Mucosa of descending colon (tissue), 3 donors: ENCODE measurements around the gene ATF3. TPM values are rescaled to one million over a fixed set of nuclear protein-coding genes. Genes with fewer than 3 reads are reported as not detected.

Source experiments
- ATAC-seq: fragments of 200-7000 bp; cut with Tn5 transposase; one replicate; pipeline ENCODE4 v1.9.1; 2020; ENCODE audit warnings: mild to moderate bottlenecking, moderate library complexity
- DNase-seq, 3 donors: peaks; one replicate each; pipeline ENCODE4 v3.0.0-alpha.2; 2020
- H3K36me3 ChIP-seq: fragments of 200-600 bp; one replicate; pipeline ENCODE4 v1.8.0; 2021; ENCODE audit warnings: low read depth, mild to moderate bottlenecking
- H3K4me1 ChIP-seq: fragments of 200-600 bp; one replicate; pipeline ENCODE4 v1.8.0; 2021; ENCODE audit warnings: low read depth, mild to moderate bottlenecking
- H3K4me3 ChIP-seq: fragments of 200-600 bp; one replicate; pipeline ENCODE4 v1.8.0; 2021; ENCODE audit warnings: mild to moderate bottlenecking
- H3K9me3 ChIP-seq: fragments of 200-600 bp; one replicate; pipeline ENCODE4 v1.8.0; 2021; ENCODE audit warnings: mild to moderate bottlenecking
- intact Hi-C, 2 donors: fragments of 100-400 bp; cut with DNase I in 1 of 2; cut with micrococcal nuclease in 1 of 2; formaldehyde crosslinking; loops; one replicate each; pipeline versions ENCODE4 v1.11.0 to v1.11.1; 2022; cut with DNase I, micrococcal nuclease
- total RNA-seq, 3 donors: library from RNA; stranded (reverse); fragmentation: NEBNext Ultra II Directional in 2 of 3; extraction: Animal tissue kit (Norgen Biotek cat#: 25700) in 2 of 3; gene quantifications; one replicate each; pipeline versions ENCODE4 v1.2.1 to v1.2.4, GENCODE V29; 2021 to 2023
- TF ChIP-seq, protein P1 (sequence below): fragments of 200-600 bp; IDR thresholded peaks from one replicate; pipeline ENCODE4 v1.8.0; 2022; ENCODE audit warnings: antibody characterized with exemption, mild to moderate bottlenecking
- donor health status: DM: no; HTN: no; CAD: no; lungs with moderate emphysema.
- donor health status: DM: no; HTN: no; CAD: no.
- donor health status: DM: no; HTN: yes; CAD: no.

The ATF3 gene
- total RNA-seq, 3 donors from 2014 or later = 20.2 to 121 (median 42.0) TPM

GRCh38 chr1:212600071-212600915 lies 8.3 kb upstream of the ATF3 start:
- no peaks in the 10 kb centered on the region for H3K9me3 ChIP-seq
- intact Hi-C loops = no loop called here
- ATAC-seq (no peak), DNase-seq (no peak)
- TF ChIP-seq, protein P1, sequence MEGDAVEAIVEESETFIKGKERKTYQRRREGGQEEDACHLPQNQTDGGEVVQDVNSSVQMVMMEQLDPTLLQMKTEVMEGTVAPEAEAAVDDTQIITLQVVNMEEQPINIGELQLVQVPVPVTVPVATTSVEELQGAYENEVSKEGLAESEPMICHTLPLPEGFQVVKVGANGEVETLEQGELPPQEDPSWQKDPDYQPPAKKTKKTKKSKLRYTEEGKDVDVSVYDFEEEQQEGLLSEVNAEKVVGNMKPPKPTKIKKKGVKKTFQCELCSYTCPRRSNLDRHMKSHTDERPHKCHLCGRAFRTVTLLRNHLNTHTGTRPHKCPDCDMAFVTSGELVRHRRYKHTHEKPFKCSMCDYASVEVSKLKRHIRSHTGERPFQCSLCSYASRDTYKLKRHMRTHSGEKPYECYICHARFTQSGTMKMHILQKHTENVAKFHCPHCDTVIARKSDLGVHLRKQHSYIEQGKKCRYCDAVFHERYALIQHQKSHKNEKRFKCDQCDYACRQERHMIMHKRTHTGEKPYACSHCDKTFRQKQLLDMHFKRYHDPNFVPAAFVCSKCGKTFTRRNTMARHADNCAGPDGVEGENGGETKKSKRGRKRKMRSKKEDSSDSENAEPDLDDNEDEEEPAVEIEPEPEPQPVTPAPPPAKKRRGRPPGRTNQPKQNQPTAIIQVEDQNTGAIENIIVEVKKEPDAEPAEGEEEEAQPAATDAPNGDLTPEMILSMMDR = no peak
- no peaks in the 10 kb centered on the region for H3K4me1 ChIP-seq
- no peaks in the 10 kb centered on the region for H3K36me3 ChIP-seq
- H3K4me3 ChIP-seq = no peak overlapping the region

- Histone ChIP-seq H3K4me1 (peaks cover 2% of the 10 kb centered on the region), H3K36me3 (no peaks in the 10 kb centered on the region), H3K9me3 (no peaks in the 10 kb centered on the region), H3K4me3 (no peak overlapping the region)
- intact Hi-C loops = no loop called here
- no peak for ATAC-seq
- no peak for DNase-seq
- TF ChIP-seq, protein P1 = no peak
Measured at GRCh38 chr1:212600980-212601379, 7.6 kb upstream of the ATF3 start.

DNA sequence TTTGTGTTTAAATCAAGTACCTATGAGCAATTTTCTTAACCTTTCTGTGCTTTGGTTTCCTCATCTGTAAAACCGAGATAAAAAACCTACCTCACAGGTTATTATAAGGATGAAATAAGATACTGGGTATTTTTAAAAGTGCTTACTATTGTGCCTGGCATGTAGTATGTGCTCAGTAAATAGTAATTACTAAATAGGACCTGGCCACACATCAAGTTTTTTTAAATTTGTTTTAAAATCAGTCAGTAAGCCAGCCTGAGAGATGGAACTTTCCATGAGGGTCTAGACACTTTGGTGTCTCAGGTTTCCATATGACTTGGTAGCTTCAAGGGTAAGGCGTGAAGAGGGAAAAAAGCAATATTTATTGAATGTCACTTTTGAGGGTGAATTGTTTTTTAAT lies 7.0 kb upstream of the ATF3 start:
- DNase-seq (no peak), ATAC-seq (no peak)
- no peaks in the 10 kb centered on the region for H3K9me3 ChIP-seq
- intact Hi-C loops = no loop called here
- H3K4me1 ChIP-seq = peaks cover 7% of the 10 kb centered on the region
- H3K4me3 ChIP-seq = no peak overlapping the region
- H3K36me3 ChIP-seq = no peaks in the 10 kb centered on the region
- TF ChIP-seq, protein P1 = no peak

DNA sequence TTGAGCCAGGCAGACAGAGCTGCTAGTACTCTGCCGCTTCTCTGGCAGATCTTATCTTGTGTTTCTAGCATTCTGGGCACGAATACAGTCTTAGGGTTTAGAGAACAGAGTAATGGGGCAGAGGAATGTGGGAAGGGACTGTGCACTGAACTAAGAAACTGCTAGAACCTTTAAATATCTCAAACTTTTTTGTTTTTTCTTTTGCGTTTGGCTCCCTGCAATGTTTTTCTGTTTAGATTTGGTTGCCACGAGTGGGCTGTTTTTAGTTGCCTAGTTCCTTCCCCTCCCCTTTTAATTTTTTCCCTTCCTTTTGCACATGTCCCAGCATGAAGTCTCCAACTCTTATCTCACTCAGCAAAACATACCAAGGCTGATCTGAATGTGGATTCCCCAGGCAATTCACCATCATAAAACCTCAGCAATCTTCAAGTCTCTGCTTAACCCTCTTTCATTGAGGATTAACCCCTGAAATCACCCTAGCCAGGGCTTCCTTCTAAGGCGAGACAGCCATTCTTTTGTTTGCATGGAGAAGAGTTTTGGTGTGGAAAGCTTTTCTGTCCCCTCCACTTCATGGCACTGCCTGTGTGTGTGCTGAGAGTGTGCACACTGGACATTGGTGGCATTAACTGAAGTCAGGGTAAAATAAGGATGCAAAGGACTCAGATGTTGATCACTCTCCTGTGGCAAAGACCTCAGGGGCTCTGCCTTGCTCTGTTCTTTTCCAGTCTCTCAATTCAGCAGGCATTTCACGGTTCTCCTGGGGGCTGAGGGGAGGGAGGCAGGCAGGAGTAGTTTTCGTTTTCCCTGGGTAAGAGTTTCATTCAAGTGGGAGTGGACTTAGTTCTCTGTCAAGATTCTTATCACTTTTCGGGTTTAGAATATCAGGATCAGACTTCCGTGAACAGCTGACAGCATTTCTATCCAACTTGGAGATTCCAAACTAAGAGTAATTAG lies 2.8 kb upstream of the ATF3 start:
- H3K36me3 ChIP-seq = no peaks in the 10 kb centered on the region
- H3K9me3 ChIP-seq = no peaks in the 10 kb centered on the region
- ATAC-seq (no peak), DNase-seq (peak in 2 of 3 donors; percentile 16 to 33)
- TF ChIP-seq, protein P1 = no peak
- H3K4me1 ChIP-seq = peaks cover 19% of the 10 kb centered on the region
- no peak overlapping the region for H3K4me3 ChIP-seq
- intact Hi-C loops = no loop called here

DNA sequence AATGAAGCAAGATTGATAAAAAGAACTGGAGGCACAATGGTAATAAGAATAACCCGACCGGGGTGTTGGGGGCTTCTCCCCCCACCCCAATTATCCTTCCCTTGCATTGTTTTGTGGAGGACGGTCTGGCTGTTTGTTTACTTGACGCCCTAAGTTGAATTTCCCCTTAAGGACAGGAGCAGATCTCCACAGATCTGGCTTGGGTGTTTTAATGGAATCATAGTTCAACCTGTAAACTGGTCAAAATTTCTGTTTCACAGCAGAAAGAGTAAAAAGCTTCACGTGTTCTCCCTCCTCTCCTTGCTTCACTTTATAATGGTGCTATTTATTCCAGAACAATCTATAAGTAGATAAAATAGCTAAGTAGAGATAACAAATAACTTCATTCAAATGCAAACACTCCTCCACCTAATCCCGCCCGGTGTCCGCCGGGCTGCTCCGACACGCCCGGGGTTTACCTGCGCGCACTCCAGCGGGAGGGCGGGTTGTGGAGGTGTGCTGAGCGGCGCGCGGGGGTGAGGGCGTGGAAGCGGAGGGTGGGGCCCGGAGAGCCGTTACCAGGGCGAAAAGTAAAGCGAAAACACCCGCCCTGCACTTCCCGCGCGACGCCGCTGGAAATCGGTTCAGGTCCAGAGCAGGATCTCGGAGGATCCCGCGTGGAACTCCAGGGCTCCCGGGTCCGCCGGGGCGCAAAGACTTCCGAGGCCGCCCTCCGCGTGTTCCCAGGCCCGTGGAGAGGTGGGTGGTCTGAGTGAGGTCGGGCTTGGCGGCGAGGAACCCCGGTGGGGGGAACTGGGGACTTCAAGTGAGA lies 2.0 kb upstream of the ATF3 start:
- Histone ChIP-seq H3K4me3 (peak overlapping the region; percentile 7), H3K36me3 (no peaks in the 10 kb centered on the region), H3K9me3 (no peaks in the 10 kb centered on the region), H3K4me1 (peaks cover 19% of the 10 kb centered on the region)
- DNase-seq = peak; percentile 86 to 92 (median 90)
- TF ChIP-seq, protein P1 = no peak
- intact Hi-C loops = no loop called here
- ATAC-seq = peak; percentile 63
